ENCODE measurements around the gene FAM117A. TPM values are rescaled to one million over a fixed set of nuclear protein-coding genes. Genes with fewer than 3 reads are reported as not detected.
A peak's percentile ranks its signal among the peaks of the same experiment; 100 is the strongest.

The FAM117A gene
- total and polyA plus RNA-seq, 2 donors from 2014 or later: 11.1 to 12.9 TPM

- no peak for FAIRE-seq
Measured at GRCh38 chr17:49762151-49762941, 1.6 kb downstream of the FAM117A start.

GRCh38 chr17:49760932-49761558, 2.9 kb downstream of the FAM117A start:
- no peak for FAIRE-seq
- H3K27me3 ChIP-seq (ENCODE audit: control insufficient read depth, insufficient read depth, low read length): no peaks in the 10 kb centered on the region
- peaks cover 0 to 7% (median 3%) of the 10 kb centered on the region in 3 donors for H3K4me1 ChIP-seq (ENCODE audit: control insufficient read depth in 2 of 3, insufficient read depth in 2 of 3, low read depth in 1 of 3, low read length in 3 of 3)
- H3K9ac ChIP-seq (ENCODE audit: low read length in 3 of 3): no peak overlapping the region
- no peak for DNase-seq
- H3K4me3 ChIP-seq (ENCODE audit: low read length in 3 of 3): no peak overlapping the region
- no peaks in the 10 kb centered on the region for H3K9me3 ChIP-seq (ENCODE audit: control insufficient read depth in 2 of 3, insufficient read depth in 1 of 3, low read length in 3 of 3)
- no peaks in the 10 kb centered on the region for H3K36me3 ChIP-seq (ENCODE audit: control insufficient read depth in 2 of 3, insufficient read depth in 3 of 3, low read length in 3 of 3)
- intact Hi-C loops (cut with DNase I): no loop called here
- H3K27ac ChIP-seq (ENCODE audit: low read depth in 2 of 2, low read length in 2 of 2): no peak overlapping the region
- TF ChIP-seq CTCF (IDR thresholded peaks at IDR 0.05; ENCODE audit: borderline replicate concordance, extremely low read depth, insufficient read depth): no peak

More at GRCh38 chr17:49762151-49762941, 1.6 kb downstream of the FAM117A start:
- no peaks in the 10 kb centered on the region for H3K27me3 ChIP-seq (ENCODE audit: control insufficient read depth, insufficient read depth, low read length)
- DNase-seq: no peak
- no peaks in the 10 kb centered on the region for H3K9me3 ChIP-seq (ENCODE audit: control insufficient read depth in 2 of 3, insufficient read depth in 1 of 3, low read length in 3 of 3)
- H3K36me3 ChIP-seq (ENCODE audit: control insufficient read depth in 2 of 3, insufficient read depth in 3 of 3, low read length in 3 of 3): no peaks in the 10 kb centered on the region
- H3K9ac ChIP-seq (ENCODE audit: low read length in 3 of 3): peak overlapping the region in 1 of 3 donors; percentile 68
- peak overlapping the region in 1 of 3 donors; percentile 80 for H3K4me3 ChIP-seq (ENCODE audit: low read length in 3 of 3)
- TF ChIP-seq CTCF (IDR thresholded peaks at IDR 0.05; ENCODE audit: borderline replicate concordance, extremely low read depth, insufficient read depth): no peak
- intact Hi-C loops (cut with DNase I): no loop called here
- H3K4me1 ChIP-seq (ENCODE audit: control insufficient read depth in 2 of 3, insufficient read depth in 2 of 3, low read depth in 1 of 3, low read length in 3 of 3): peaks cover 0 to 7% (median 3%) of the 10 kb centered on the region in 3 donors
- no peak overlapping the region for H3K27ac ChIP-seq (ENCODE audit: low read depth in 2 of 2, low read length in 2 of 2)

- no peak for FAIRE-seq
- no peak overlapping the region for H3K27ac ChIP-seq (ENCODE audit: low read depth in 2 of 2, low read length in 2 of 2)
- no peaks in the 10 kb centered on the region for H3K36me3 ChIP-seq (ENCODE audit: control insufficient read depth in 2 of 3, insufficient read depth in 3 of 3, low read length in 3 of 3)
- no peak overlapping the region for H3K9ac ChIP-seq (ENCODE audit: low read length in 3 of 3)
- H3K4me3 ChIP-seq (ENCODE audit: low read length in 3 of 3): no peak overlapping the region
- no peaks in the 10 kb centered on the region for H3K9me3 ChIP-seq (ENCODE audit: control insufficient read depth in 2 of 3, insufficient read depth in 1 of 3, low read length in 3 of 3)
- TF ChIP-seq CTCF (IDR thresholded peaks at IDR 0.05; ENCODE audit: borderline replicate concordance, extremely low read depth, insufficient read depth): no peak
- DNase-seq: no peak
- intact Hi-C loops (cut with DNase I): no loop called here
- no peaks in the 10 kb centered on the region for H3K27me3 ChIP-seq (ENCODE audit: control insufficient read depth, insufficient read depth, low read length)
- H3K4me1 ChIP-seq (ENCODE audit: control insufficient read depth in 2 of 3, insufficient read depth in 2 of 3, low read depth in 1 of 3, low read length in 3 of 3): peaks cover 2 to 7% (median 3%) of the 10 kb centered on the region in 3 donors
Measured at GRCh38 chr17:49760296-49760695, 3.6 kb downstream of the FAM117A start.

Measured in kidney (tissue), 14 donors.